Endothelial cell (in vitro differentiated cells): ENCODE measurements around the gene DLEC1. TPM values are rescaled to one million over a fixed set of nuclear protein-coding genes. Genes with fewer than 3 reads are reported as not detected.

Experiments used
- DNase-seq: peaks from one replicate; pipeline ENCODE4 v3.0.0; 2021; ENCODE audit warnings: low spot score
- H3K27ac Mint-ChIP-seq: one replicate; pipeline ENCODE4 v1.8.0; 2021; ENCODE audit warnings: mixed read lengths, inconsistent platforms; ENCODE audit not compliant: unreplicated experiment
- H3K27me3 Mint-ChIP-seq: one replicate; pipeline ENCODE4 v1.8.0; 2021; ENCODE audit warnings: mild to moderate bottlenecking, moderate library complexity, mixed read lengths, inconsistent platforms; ENCODE audit not compliant: unreplicated experiment
- H3K36me3 Mint-ChIP-seq: one replicate; pipeline ENCODE4 v1.8.0; 2021; ENCODE audit warnings: mild to moderate bottlenecking, low read depth, mixed read lengths, inconsistent platforms; ENCODE audit not compliant: unreplicated experiment
- H3K4me1 Mint-ChIP-seq: one replicate; pipeline ENCODE4 v1.8.0; 2021; ENCODE audit warnings: mild to moderate bottlenecking, mixed read lengths, inconsistent platforms; ENCODE audit not compliant: unreplicated experiment
- H3K4me3 Mint-ChIP-seq: one replicate; pipeline ENCODE4 v1.8.0; 2021; ENCODE audit warnings: mild to moderate bottlenecking, mixed read lengths, inconsistent platforms; ENCODE audit not compliant: unreplicated experiment
- H3K9me3 Mint-ChIP-seq: one replicate; pipeline ENCODE4 v1.8.0; 2021; ENCODE audit warnings: mixed read lengths, inconsistent platforms; ENCODE audit not compliant: unreplicated experiment
- CTCF ChIP-seq: fragments of 200-600 bp; sonication (generic); IDR thresholded peaks from one replicate; pipeline ENCODE4 v1.5.0; 2021; ENCODE audit warnings: antibody characterized with exemption; ENCODE audit not compliant: unreplicated experiment
- total RNA-seq: library from RNA; stranded (reverse); fragmentation: NEBNext Ultra II Directional; extraction: Animal tissue kit (Norgen Biotek cat#: 25700); gene quantifications from one replicate; pipeline ENCODE4 v1.2.1, GENCODE V29; 2021; ENCODE audit not compliant: unreplicated experiment

Gene DLEC1
- total RNA-seq, 1 donor from 2014 or later = 0.62 TPM

GRCh38 chr3:38149708-38150107, 110.7 kb downstream of the DLEC1 start:
- DNase-seq = no peak
- Mint-ChIP-seq H3K4me3 (no peak overlapping the region), H3K36me3 (no peaks in the 10 kb centered on the region), H3K27me3 (peaks cover 3% of the 10 kb centered on the region), H3K9me3 (no peaks in the 10 kb centered on the region), H3K4me1 (peaks cover 6% of the 10 kb centered on the region), H3K27ac (no peak overlapping the region)
- no peak for TF ChIP-seq CTCF

GRCh38 chr3:38150780-38151528, 111.9 kb downstream of the DLEC1 start:
- Mint-ChIP-seq H3K27ac (no peak overlapping the region), H3K9me3 (no peaks in the 10 kb centered on the region), H3K36me3 (no peaks in the 10 kb centered on the region), H3K4me1 (peaks cover 6% of the 10 kb centered on the region), H3K4me3 (no peak overlapping the region), H3K27me3 (peaks cover 3% of the 10 kb centered on the region)
- DNase-seq = no peak
- no peak for TF ChIP-seq CTCF

- no peak overlapping the region for H3K4me3 Mint-ChIP-seq
- DNase-seq = no peak
- no peak for TF ChIP-seq CTCF
- H3K27ac Mint-ChIP-seq = no peak overlapping the region
- H3K36me3 Mint-ChIP-seq = no peaks in the 10 kb centered on the region
- peaks cover 3% of the 10 kb centered on the region for H3K27me3 Mint-ChIP-seq
- no peaks in the 10 kb centered on the region for H3K9me3 Mint-ChIP-seq
- peaks cover 6% of the 10 kb centered on the region for H3K4me1 Mint-ChIP-seq
These were observed 112.8 kb downstream of the DLEC1 start for GRCh38 chr3:38151667-38152265.

- Mint-ChIP-seq H3K27me3 (peaks cover 3% of the 10 kb centered on the region), H3K36me3 (no peaks in the 10 kb centered on the region), H3K4me1 (peaks cover 6% of the 10 kb centered on the region), H3K9me3 (no peaks in the 10 kb centered on the region), H3K4me3 (no peak overlapping the region), H3K27ac (no peak overlapping the region)
- no peak for DNase-seq
- no peak for TF ChIP-seq CTCF
These were observed 113.6 kb downstream of the DLEC1 start for GRCh38 chr3:38152609-38153008.

- Mint-ChIP-seq H3K27ac (no peak overlapping the region), H3K4me1 (peaks cover 6% of the 10 kb centered on the region), H3K4me3 (no peak overlapping the region), H3K36me3 (no peaks in the 10 kb centered on the region), H3K9me3 (no peaks in the 10 kb centered on the region), H3K27me3 (peaks cover 3% of the 10 kb centered on the region)
- TF ChIP-seq CTCF = no peak
- DNase-seq = no peak
These were observed 114.2 kb downstream of the DLEC1 start for GRCh38 chr3:38153221-38153620.
